Measurements from ENCODE around the gene EXOG. TPM values are rescaled to one million over a fixed set of nuclear protein-coding genes. Genes with fewer than 3 reads are reported as not detected.

Gene EXOG
- total and polyA plus RNA-seq, 2 donors (not counting 1 experiment from before 2014, with no cell fraction given): 14.2 to 16.4 TPM

- Histone ChIP-seq H3K79me2 (ENCODE audit: control insufficient read depth, insufficient read depth, low read length) (no peaks in the 10 kb centered on the region), H3K9ac (ENCODE audit: insufficient read depth, low read length) (no peak overlapping the region), H3K36me3 (ENCODE audit: control insufficient read depth, insufficient read depth, low read length) (no peaks in the 10 kb centered on the region), H3K4me3 (replicated peaks in 1 of 4; ENCODE audit: control extremely low read depth in 1 of 4, insufficient read depth in 1 of 4, low read depth in 3 of 4, low read length in 4 of 4) (no peak overlapping the region), H4K20me1 (ENCODE audit: control insufficient read depth, extremely low read depth, insufficient read depth, low read length) (no peaks in the 10 kb centered on the region), H2AFZ (ENCODE audit: low read length) (no peak overlapping the region), H3K4me2 (ENCODE audit: extremely low read depth, insufficient read depth, low read length) (no peak overlapping the region), H3K9me3 (ENCODE audit: control insufficient read depth, insufficient read depth, low read depth, low read length) (no peaks in the 10 kb centered on the region), H3K27ac (ENCODE audit: insufficient read depth, low read length) (no peak overlapping the region), H3K27me3 (ENCODE audit: control insufficient read depth, insufficient read depth, low read length) (no peaks in the 10 kb centered on the region), H3K4me1 (ENCODE audit: control insufficient read depth, extremely low read depth, insufficient read depth, low read length) (no peaks in the 10 kb centered on the region)
- TF ChIP-seq EZH2 (IDR thresholded peaks at IDR 0.05; ENCODE audit: low read length, missing control alignments) (no peak), CTCF (conservative IDR thresholded peaks at IDR 0.05 in 1 of 2, IDR thresholded peaks at IDR 0.05 in 1 of 2; ENCODE audit: low read depth in 1 of 2, low read length in 2 of 2) (no peak)
- no peak for DNase-seq (ENCODE audit: low read depth in 2 of 2)
These were observed 6.4 kb upstream of the EXOG start for GRCh38 chr3:38489766-38490165.

- Histone ChIP-seq H2AFZ (ENCODE audit: low read length) (no peak overlapping the region), H4K20me1 (ENCODE audit: control insufficient read depth, extremely low read depth, insufficient read depth, low read length) (no peaks in the 10 kb centered on the region), H3K79me2 (ENCODE audit: control insufficient read depth, insufficient read depth, low read length) (no peaks in the 10 kb centered on the region), H3K4me3 (replicated peaks in 1 of 4; ENCODE audit: control extremely low read depth in 1 of 4, insufficient read depth in 1 of 4, low read depth in 3 of 4, low read length in 4 of 4) (no peak overlapping the region), H3K27me3 (ENCODE audit: control insufficient read depth, insufficient read depth, low read length) (no peaks in the 10 kb centered on the region), H3K27ac (ENCODE audit: insufficient read depth, low read length) (no peak overlapping the region), H3K36me3 (ENCODE audit: control insufficient read depth, insufficient read depth, low read length) (no peaks in the 10 kb centered on the region), H3K9me3 (ENCODE audit: control insufficient read depth, insufficient read depth, low read depth, low read length) (no peaks in the 10 kb centered on the region), H3K4me1 (ENCODE audit: control insufficient read depth, extremely low read depth, insufficient read depth, low read length) (no peaks in the 10 kb centered on the region), H3K9ac (ENCODE audit: insufficient read depth, low read length) (no peak overlapping the region), H3K4me2 (ENCODE audit: extremely low read depth, insufficient read depth, low read length) (no peak overlapping the region)
- no peak for DNase-seq (ENCODE audit: low read depth in 2 of 2)
- TF ChIP-seq CTCF (conservative IDR thresholded peaks at IDR 0.05 in 1 of 2, IDR thresholded peaks at IDR 0.05 in 1 of 2; ENCODE audit: low read depth in 1 of 2, low read length in 2 of 2) (no peak), EZH2 (IDR thresholded peaks at IDR 0.05; ENCODE audit: low read length, missing control alignments) (no peak)
These were observed 5.7 kb upstream of the EXOG start for GRCh38 chr3:38490281-38491030.

- Histone ChIP-seq H3K4me3 (replicated peaks in 1 of 4; ENCODE audit: control extremely low read depth in 1 of 4, insufficient read depth in 1 of 4, low read depth in 3 of 4, low read length in 4 of 4) (no peak overlapping the region), H3K27me3 (ENCODE audit: control insufficient read depth, insufficient read depth, low read length) (no peaks in the 10 kb centered on the region), H3K36me3 (ENCODE audit: control insufficient read depth, insufficient read depth, low read length) (no peaks in the 10 kb centered on the region), H2AFZ (ENCODE audit: low read length) (no peak overlapping the region), H3K9me3 (ENCODE audit: control insufficient read depth, insufficient read depth, low read depth, low read length) (no peaks in the 10 kb centered on the region), H3K4me1 (ENCODE audit: control insufficient read depth, extremely low read depth, insufficient read depth, low read length) (no peaks in the 10 kb centered on the region), H4K20me1 (ENCODE audit: control insufficient read depth, extremely low read depth, insufficient read depth, low read length) (no peaks in the 10 kb centered on the region), H3K4me2 (ENCODE audit: extremely low read depth, insufficient read depth, low read length) (no peak overlapping the region), H3K79me2 (ENCODE audit: control insufficient read depth, insufficient read depth, low read length) (no peaks in the 10 kb centered on the region), H3K9ac (ENCODE audit: insufficient read depth, low read length) (no peak overlapping the region), H3K27ac (ENCODE audit: insufficient read depth, low read length) (no peak overlapping the region)
- DNase-seq (ENCODE audit: low read depth in 2 of 2): no peak
- no peak for TF ChIP-seq EZH2 (IDR thresholded peaks at IDR 0.05; ENCODE audit: low read length, missing control alignments)
- TF ChIP-seq CTCF (conservative IDR thresholded peaks at IDR 0.05 in 1 of 2, IDR thresholded peaks at IDR 0.05 in 1 of 2; ENCODE audit: low read depth in 1 of 2, low read length in 2 of 2): no peak
These were observed 4.9 kb upstream of the EXOG start for GRCh38 chr3:38491215-38491614.

Data from fibroblast of lung (primary cell).